Measurements from ENCODE around the gene DYNLT1.
A peak's percentile ranks its signal among the peaks of the same experiment; 100 is the strongest.
"Not testable (repeated sequence)": the region's sequence is repeated elsewhere in the genome, so short reads cannot be mapped to it uniquely, and the experiment has no call there.

The DYNLT1 gene

GRCh38 chr6:158620963-158621693 lies 23.4 kb downstream of the DYNLT1 start:
- DNase-seq, result no peak

- DNase-seq, result no peak
Measured at GRCh38 chr6:158619922-158620801, 24.4 kb downstream of the DYNLT1 start.

- not testable (repeated sequence) for DNase-seq
Measured at GRCh38 chr6:158618289-158618688, 26.3 kb downstream of the DYNLT1 start.

GRCh38 chr6:158614606-158615005 lies 29.9 kb downstream of the DYNLT1 start:
- not testable (repeated sequence) for DNase-seq

- no peak for DNase-seq
Measured at GRCh38 chr6:158611541-158612370, 32.8 kb downstream of the DYNLT1 start.

GRCh38 chr6:158611039-158611438 lies 33.5 kb downstream of the DYNLT1 start:
- no peak for DNase-seq

GRCh38 chr6:158610319-158610968 lies 34.1 kb downstream of the DYNLT1 start:
- DNase-seq, result no peak

- DNase-seq, result no peak
Measured at GRCh38 chr6:158609455-158610155, 34.9 kb downstream of the DYNLT1 start.

- no peak for DNase-seq
Measured at GRCh38 chr6:158608221-158608620, 36.3 kb downstream of the DYNLT1 start.

GRCh38 chr6:158607411-158608170 lies 37.0 kb downstream of the DYNLT1 start:
- DNase-seq, result no peak

- DNase-seq, result no peak
Measured at GRCh38 chr6:158606935-158607334, 37.6 kb downstream of the DYNLT1 start.

- DNase-seq, result not testable (repeated sequence)
Measured at GRCh38 chr6:158606011-158606410, 38.5 kb downstream of the DYNLT1 start.

- DNase-seq, result peak; percentile 77
Measured at GRCh38 chr6:158605266-158605878, 39.2 kb downstream of the DYNLT1 start.

- no peak for DNase-seq
Measured at GRCh38 chr6:158604048-158604406, 40.5 kb downstream of the DYNLT1 start.

GRCh38 chr6:158603261-158604047 lies 41.1 kb downstream of the DYNLT1 start:
- DNase-seq, result no peak

- no peak for DNase-seq
Measured at GRCh38 chr6:158599635-158600034, 44.9 kb downstream of the DYNLT1 start.

GRCh38 chr6:158597565-158597964 lies 47.0 kb downstream of the DYNLT1 start:
- no peak for DNase-seq

GRCh38 chr6:158596861-158597260 lies 47.7 kb downstream of the DYNLT1 start:
- no peak for DNase-seq

- no peak for DNase-seq
Measured at GRCh38 chr6:158595223-158595622, 49.3 kb downstream of the DYNLT1 start.

- DNase-seq, result no peak
Measured at GRCh38 chr6:158593670-158594069, 50.9 kb downstream of the DYNLT1 start.
